Choroid plexus epithelial cell (primary cell): ENCODE data around the gene TAGLN3.

Experiments
- DNase-seq: peaks from one replicate; pipeline ENCODE4 v3.0.0-alpha.2; 2010; ENCODE audit warnings: low read depth
- H3K4me3 ChIP-seq: 2 replicates; pipeline ENCODE4 v1.5.1; 2011; ENCODE audit warnings: low read depth, mild to moderate bottlenecking, control low read depth, low read length, moderate library complexity
- TF ChIP-seq, protein P1 (sequence below): conservative IDR thresholded peaks from 2 replicates; pipeline ENCODE4 v1.5.1; 2011; ENCODE audit warnings: low read depth, mild to moderate bottlenecking, control low read depth, inconsistent platforms, low read length, moderate library complexity

The TAGLN3 gene

DNA sequence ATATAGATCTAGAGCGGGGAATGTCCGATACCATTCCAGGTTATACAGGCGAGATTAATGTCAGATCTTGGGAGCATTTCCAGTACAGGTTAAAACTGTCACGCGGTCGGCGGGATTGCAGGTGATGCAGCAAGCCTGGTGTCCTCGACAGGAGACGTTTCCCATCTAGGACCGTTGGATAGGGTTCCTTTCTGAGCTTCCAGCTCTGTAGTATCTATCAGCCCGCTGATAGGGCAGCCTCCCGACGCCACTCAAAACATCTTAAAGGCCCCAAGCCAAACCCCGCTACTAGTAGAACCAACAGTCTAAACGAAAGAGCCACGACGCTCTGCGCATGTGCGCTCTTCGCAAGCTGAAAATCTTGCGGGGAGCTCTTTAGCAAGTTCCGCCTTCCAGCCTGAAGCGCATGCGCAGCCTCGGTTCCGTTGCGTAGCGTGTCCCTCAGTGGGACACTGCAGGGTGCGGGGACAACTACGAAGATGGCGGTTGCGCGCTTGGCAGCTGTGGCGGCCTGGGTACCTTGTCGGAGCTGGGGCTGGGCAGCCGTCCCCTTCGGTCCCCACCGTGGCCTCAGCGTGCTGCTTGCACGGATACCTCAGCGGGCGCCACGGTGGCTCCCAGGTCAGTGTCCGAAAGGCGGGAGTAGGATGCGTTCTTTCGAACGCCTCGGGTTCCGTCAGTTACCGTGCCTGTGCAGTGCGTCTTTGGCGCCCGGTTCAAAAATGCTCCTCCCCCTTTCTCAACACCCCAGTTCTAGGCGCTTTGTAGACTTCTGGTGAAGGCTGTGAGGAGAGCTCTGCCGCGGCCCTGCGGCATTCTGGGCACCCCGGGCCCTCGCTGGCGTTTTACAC lies 19.9 kb upstream of the TAGLN3 start, which contains the start of gene ABHD10:
TSS of gene ABHD10 (plus strand) at position 444 of the 851 bp plus-strand sequence. CDS start at position 480, 36 bp downstream.
- DNase-seq, result peak; percentile 99
- H3K4me3 ChIP-seq, result peak within 1 kb of the TSS; percentile 89
- TF ChIP-seq, protein P1, sequence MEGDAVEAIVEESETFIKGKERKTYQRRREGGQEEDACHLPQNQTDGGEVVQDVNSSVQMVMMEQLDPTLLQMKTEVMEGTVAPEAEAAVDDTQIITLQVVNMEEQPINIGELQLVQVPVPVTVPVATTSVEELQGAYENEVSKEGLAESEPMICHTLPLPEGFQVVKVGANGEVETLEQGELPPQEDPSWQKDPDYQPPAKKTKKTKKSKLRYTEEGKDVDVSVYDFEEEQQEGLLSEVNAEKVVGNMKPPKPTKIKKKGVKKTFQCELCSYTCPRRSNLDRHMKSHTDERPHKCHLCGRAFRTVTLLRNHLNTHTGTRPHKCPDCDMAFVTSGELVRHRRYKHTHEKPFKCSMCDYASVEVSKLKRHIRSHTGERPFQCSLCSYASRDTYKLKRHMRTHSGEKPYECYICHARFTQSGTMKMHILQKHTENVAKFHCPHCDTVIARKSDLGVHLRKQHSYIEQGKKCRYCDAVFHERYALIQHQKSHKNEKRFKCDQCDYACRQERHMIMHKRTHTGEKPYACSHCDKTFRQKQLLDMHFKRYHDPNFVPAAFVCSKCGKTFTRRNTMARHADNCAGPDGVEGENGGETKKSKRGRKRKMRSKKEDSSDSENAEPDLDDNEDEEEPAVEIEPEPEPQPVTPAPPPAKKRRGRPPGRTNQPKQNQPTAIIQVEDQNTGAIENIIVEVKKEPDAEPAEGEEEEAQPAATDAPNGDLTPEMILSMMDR, result no peak

DNA sequence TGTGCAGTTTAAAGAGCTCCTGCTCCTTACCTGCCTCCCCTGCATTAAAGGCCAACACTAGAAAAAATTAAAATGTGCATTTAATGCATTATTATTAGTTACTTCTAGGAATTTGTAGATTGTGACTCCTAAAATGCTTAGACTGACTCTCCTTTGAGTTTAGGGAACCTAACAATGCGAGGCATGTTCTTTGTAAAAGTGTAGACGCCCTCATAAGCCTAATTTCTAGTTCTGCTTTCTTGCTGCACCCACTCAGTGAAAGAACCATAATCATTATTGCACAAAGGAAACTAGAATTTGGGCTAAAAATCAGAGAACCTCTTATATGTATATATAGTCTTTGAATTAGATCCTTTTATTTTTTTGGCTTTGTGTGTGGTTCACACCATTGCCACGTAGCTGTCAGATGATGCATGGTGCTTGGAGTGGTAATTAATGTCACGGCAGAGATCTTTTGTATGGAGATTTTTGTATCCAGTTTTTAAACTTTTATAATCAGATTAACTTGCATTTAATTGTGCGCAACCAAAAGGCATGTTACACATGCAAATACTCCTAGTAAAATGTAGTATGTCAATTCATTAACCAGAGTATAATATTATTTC lies 19.2 kb upstream of the TAGLN3 start:
- peak; percentile 32 for DNase-seq
- peak overlapping the region; percentile 89 for H3K4me3 ChIP-seq
- TF ChIP-seq, protein P1, result no peak

GRCh38 chr3:111980716-111981456 lies 17.8 kb upstream of the TAGLN3 start:
- TF ChIP-seq, protein P1, result no peak
- no peak for DNase-seq
- no peak overlapping the region for H3K4me3 ChIP-seq

- TF ChIP-seq, protein P1, result no peak
- H3K4me3 ChIP-seq, result no peak overlapping the region
- DNase-seq, result no peak
Measured at GRCh38 chr3:111981457-111981763, 17.3 kb upstream of the TAGLN3 start.

DNA sequence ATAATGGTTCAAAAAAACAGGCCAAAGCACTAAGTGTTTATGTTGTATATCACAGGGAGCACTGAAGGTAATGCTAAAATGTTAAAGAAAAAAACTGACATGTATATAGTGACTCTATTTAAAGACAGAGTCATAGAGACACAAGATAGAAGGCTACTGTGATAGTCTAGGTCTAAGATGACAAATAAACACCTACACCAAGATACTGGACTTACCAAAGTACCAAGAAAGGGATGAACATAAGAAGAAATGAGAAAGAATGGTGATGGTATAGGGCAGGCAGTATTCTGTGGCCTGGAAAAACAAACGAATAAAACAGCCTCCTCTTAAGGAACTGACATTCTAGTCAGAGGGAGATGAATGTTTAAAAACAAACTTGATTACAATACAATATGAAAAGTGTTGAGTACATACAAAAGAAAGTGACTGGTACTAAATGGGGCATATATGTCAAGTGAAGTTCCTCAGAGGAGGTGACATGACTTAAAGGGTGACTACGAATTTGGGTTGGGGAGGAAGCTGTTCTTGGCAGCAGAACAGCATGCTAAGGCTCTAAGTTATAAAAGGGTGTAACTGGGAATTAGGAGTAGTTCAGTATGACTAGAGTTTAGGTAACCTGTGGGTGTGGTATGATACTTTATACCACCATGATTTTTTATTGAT lies 14.0 kb upstream of the TAGLN3 start:
- TF ChIP-seq, protein P1, result no peak
- no peak for DNase-seq
- no peak overlapping the region for H3K4me3 ChIP-seq

DNA sequence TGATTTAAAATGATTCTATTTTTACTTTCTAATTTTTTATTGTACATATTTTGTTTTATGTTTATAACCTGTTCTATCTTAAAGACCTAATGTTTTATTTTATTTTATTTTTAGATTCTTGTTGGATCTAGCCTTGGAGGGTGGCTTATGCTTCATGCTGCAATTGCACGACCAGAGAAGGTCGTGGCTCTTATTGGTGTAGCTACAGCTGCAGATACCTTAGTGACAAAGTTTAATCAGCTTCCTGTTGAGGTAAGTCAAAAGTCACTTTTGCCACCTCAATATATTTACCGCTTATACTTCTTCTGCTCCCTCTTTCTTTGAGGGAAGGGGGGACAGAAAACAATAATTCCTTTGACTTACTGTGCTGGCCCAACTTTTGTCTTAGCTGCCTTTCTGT lies 11.9 kb upstream of the TAGLN3 start:
- H3K4me3 ChIP-seq, result no peak overlapping the region
- TF ChIP-seq, protein P1, result no peak
- DNase-seq, result no peak
